PC-3 (cell line): ENCODE data around the gene TBC1D5. TPM values are rescaled to one million over a fixed set of nuclear protein-coding genes. Genes with fewer than 3 reads are reported as not detected.

Experiments
- ATAC-seq: fragments of 200-7000 bp; cut with Tn5 transposase; 2 replicates; pipeline ENCODE4 v1.9.1; 2020; ENCODE audit warnings: mild to moderate bottlenecking, moderate library complexity
- BruUV-seq: library from RNA; stranded (reverse); fragments of 400-500 nt; replicated peaks from 2 replicates; lab custom pipeline; 2021; lab: Mats Ljungman, UMichigan
- CTCF ChIA-PET: fragments of 300-600 bp; sonication (Branson Sonifier 250); formaldehyde crosslinking; loops from one replicate; lab custom pipeline; 2022; ENCODE audit warnings: antibody characterized with exemption; lab: Charles Lee
- POLR2A ChIA-PET: fragments of 300-600 bp; sonication (Branson Sonifier 250); formaldehyde crosslinking; loops from one replicate; lab custom pipeline; 2022; ENCODE audit warnings: antibody characterized with exemption; ENCODE audit not compliant: unreplicated experiment; lab: Charles Lee
- DNase-seq: peaks from one replicate; pipeline ENCODE4 v3.0.0-alpha.2; 2015
- H2AFZ ChIP-seq: fragments of 300-600 bp; sonication (generic); 2 replicates; pipeline ENCODE4 v1.6.0; 2016; ENCODE audit warnings: antibody characterized with exemption, low read length
- H3F3A ChIP-seq: fragments of 300-600 bp; sonication (generic); one replicate; pipeline ENCODE4 v1.6.0; 2017; ENCODE audit warnings: antibody characterized with exemption, low read length, control low read depth, mild to moderate bottlenecking; ENCODE audit not compliant: unreplicated experiment
- H3K27ac ChIP-seq: fragments of 300-600 bp; sonication (generic); 2 replicates; pipeline ENCODE4 v1.5.1; 2016; ENCODE audit warnings: mild to moderate bottlenecking, low read length
- H3K27me3 ChIP-seq: fragments of 300-600 bp; sonication (generic); 2 replicates; pipeline ENCODE4 v1.6.1; 2016; ENCODE audit warnings: low read length, mixed read lengths
- H3K36me3 ChIP-seq: fragments of 300-600 bp; sonication (generic); 2 replicates; pipeline ENCODE4 v1.6.1; 2016; ENCODE audit warnings: low read depth, mixed run types, low read length, mixed read lengths
- H3K4me1 ChIP-seq: fragments of 300-600 bp; sonication (generic); 2 replicates; pipeline ENCODE4 v1.5.1; 2016; ENCODE audit warnings: low read length; ENCODE audit not compliant: insufficient read depth
- H3K4me2 ChIP-seq: fragments of 300-600 bp; sonication (generic); 2 replicates; pipeline ENCODE4 v1.6.0; 2016; ENCODE audit warnings: low read length
- H3K4me3 ChIP-seq: fragments of 300-600 bp; sonication (generic); 2 replicates; pipeline ENCODE4 v1.5.1; 2016; ENCODE audit warnings: mild to moderate bottlenecking, low read length, mixed read lengths
- H3K79me2 ChIP-seq: fragments of 300-600 bp; sonication (generic); 2 replicates; pipeline ENCODE4 v1.6.1; 2017; ENCODE audit warnings: low read length, mixed read lengths
- H3K9ac ChIP-seq: fragments of 300-600 bp; sonication (generic); 2 replicates; pipeline ENCODE4 v1.6.0; 2016; ENCODE audit warnings: mild to moderate bottlenecking, low read length
- H3K9me2 ChIP-seq: fragments of 300-600 bp; sonication (generic); replicated peaks from 2 replicates; pipeline ENCODE4 v1.6.1; 2016; ENCODE audit warnings: mixed run types, low read length, mixed read lengths
- H3K9me3 ChIP-seq: fragments of 300-600 bp; sonication (generic); 2 replicates; pipeline ENCODE4 v1.6.1; 2016; ENCODE audit warnings: low read length, mixed read lengths
- H4K20me1 ChIP-seq: fragments of 300-600 bp; sonication (generic); 2 replicates; pipeline ENCODE4 v1.6.1; 2016; ENCODE audit warnings: low read length, mixed read lengths
- CTCF ChIP-seq: fragments of 300-600 bp; sonication (generic); conservative IDR thresholded peaks from 2 replicates; pipeline ENCODE4 v1.5.1; 2017; ENCODE audit warnings: antibody characterized with exemption, low read depth, mild to moderate bottlenecking, low read length
- EZH2 ChIP-seq: fragments of 300-600 bp; sonication (generic); IDR thresholded peaks from one replicate; pipeline ENCODE4 v1.6.1; 2017; ENCODE audit warnings: antibody characterized with exemption, mild to moderate bottlenecking, low read length; ENCODE audit not compliant: unreplicated experiment
- EZH2phosphoT487 ChIP-seq: fragments of 300-600 bp; sonication (generic); IDR thresholded peaks from 2 replicates; pipeline ENCODE4 v1.6.1; 2018; ENCODE audit warnings: mild to moderate bottlenecking, antibody characterized with exemption, low read length, borderline replicate concordance
- intact Hi-C: fragments of 100-400 bp; cut with micrococcal nuclease; formaldehyde crosslinking; loops from 2 replicates; pipeline ENCODE4 v1.9.0; 2023
- total RNA-seq: library from RNA; depleted of rRNA; stranded (reverse); fragments of >200 nt; gene quantifications from 2 replicates; pipeline ENCODE4 v1.2.3, GENCODE V29; 2014

TBC1D5 gene
- total RNA-seq, 1 experiment from 2014 or later: 54.5 TPM

DNA sequence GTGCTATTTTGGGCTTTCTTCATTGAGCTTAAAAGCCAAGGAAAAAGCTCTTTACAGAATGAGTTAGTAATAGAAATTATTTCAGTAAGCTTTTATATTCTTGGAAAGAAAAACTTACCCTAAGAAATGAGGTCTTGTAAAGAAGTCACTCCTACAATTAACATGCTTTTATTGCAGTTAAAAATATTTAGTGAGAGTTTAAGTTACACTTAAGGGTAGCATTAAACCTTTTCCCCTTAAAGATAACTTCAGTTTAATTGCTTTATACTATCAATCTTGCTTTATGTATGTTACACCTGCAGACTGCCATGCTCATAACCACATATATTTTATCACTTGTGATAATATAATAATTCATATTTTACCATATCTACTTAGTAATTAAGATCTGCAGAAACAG lies 431.4 kb downstream of the TBC1D5 start:
- TF ChIP-seq EZH2 (no peak), CTCF (no peak), EZH2phosphoT487 (no peak)
- Histone ChIP-seq H3K4me3 (no peak overlapping the region), H3K9me2 (no peaks in the 10 kb centered on the region), H3K79me2 (no peaks in the 10 kb centered on the region), H3K36me3 (no peaks in the 10 kb centered on the region), H2AFZ (no peak overlapping the region), H3K9me3 (no peaks in the 10 kb centered on the region), H3K9ac (no peak overlapping the region), H3K4me2 (no peak overlapping the region), H3K27me3 (no peaks in the 10 kb centered on the region), H3K4me1 (no peaks in the 10 kb centered on the region), H4K20me1 (no peaks in the 10 kb centered on the region), H3F3A (no peaks in the 10 kb centered on the region), H3K27ac (no peak overlapping the region)
- DNase-seq (no peak), ATAC-seq (no peak)
- no TSS peak for BruUV-seq
- ChIA-PET CTCF (no interaction called here), POLR2A (no interaction called here)
- intact Hi-C loops: no loop called here

GRCh38 chr3:17307887-17308286 lies 434.5 kb downstream of the TBC1D5 start:
- Histone ChIP-seq H3K9me2 (no peaks in the 10 kb centered on the region), H3K9ac (no peak overlapping the region), H3K79me2 (no peaks in the 10 kb centered on the region), H3K9me3 (no peaks in the 10 kb centered on the region), H3F3A (no peaks in the 10 kb centered on the region), H3K4me2 (no peak overlapping the region), H2AFZ (no peak overlapping the region), H3K27me3 (no peaks in the 10 kb centered on the region), H4K20me1 (no peaks in the 10 kb centered on the region), H3K36me3 (no peaks in the 10 kb centered on the region), H3K27ac (no peak overlapping the region), H3K4me1 (no peaks in the 10 kb centered on the region), H3K4me3 (no peak overlapping the region)
- intact Hi-C loops: loop anchor here (1.0 to 5.0 kb wide), 3 partner anchors 64 to 534 kb away; no protein-coding TSS in a partner anchor
- no peak for TF ChIP-seq CTCF
- no peak for TF ChIP-seq EZH2phosphoT487
- no peak for TF ChIP-seq EZH2
- no peak for ATAC-seq
- ChIA-PET CTCF (no interaction called here), POLR2A (no interaction called here)
- BruUV-seq: no TSS peak
- DNase-seq: no peak

DNA sequence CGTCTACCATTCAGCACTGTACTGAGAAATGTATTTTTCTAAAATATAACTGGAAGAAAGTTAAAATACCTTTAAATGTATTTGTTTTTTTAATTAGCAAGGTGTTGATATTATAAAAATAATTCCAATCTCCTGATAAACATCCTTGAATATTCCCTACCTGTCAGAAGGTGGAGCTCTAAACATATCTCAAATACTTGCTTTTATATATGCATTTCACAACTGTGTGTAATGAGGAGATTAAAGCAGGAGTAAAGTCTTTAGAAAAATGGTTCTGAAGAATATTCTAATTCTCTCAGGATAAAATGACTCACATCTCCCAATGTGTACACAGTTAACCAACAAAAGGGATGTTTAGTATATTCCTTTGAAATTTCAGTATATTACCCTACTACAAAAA lies 434.9 kb downstream of the TBC1D5 start:
- TF ChIP-seq CTCF (peak; percentile 63), EZH2 (no peak), EZH2phosphoT487 (no peak)
- ChIA-PET CTCF (no interaction called here), POLR2A (no interaction called here)
- Histone ChIP-seq H3K9me3 (no peaks in the 10 kb centered on the region), H3K27me3 (no peaks in the 10 kb centered on the region), H3K36me3 (no peaks in the 10 kb centered on the region), H3K9me2 (no peaks in the 10 kb centered on the region), H3F3A (no peaks in the 10 kb centered on the region), H3K4me3 (no peak overlapping the region), H3K4me2 (no peak overlapping the region), H3K27ac (no peak overlapping the region), H2AFZ (no peak overlapping the region), H3K4me1 (no peaks in the 10 kb centered on the region), H4K20me1 (no peaks in the 10 kb centered on the region), H3K79me2 (no peaks in the 10 kb centered on the region), H3K9ac (no peak overlapping the region)
- DNase-seq: peak; percentile 45
- ATAC-seq: peak; percentile 80
- intact Hi-C loops: loop anchor here (1.0 to 5.0 kb wide), 3 partner anchors 65 to 535 kb away; no protein-coding TSS in a partner anchor
- BruUV-seq: no TSS peak
